ENCODE results near the gene GSDME.

The GSDME gene

DNA sequence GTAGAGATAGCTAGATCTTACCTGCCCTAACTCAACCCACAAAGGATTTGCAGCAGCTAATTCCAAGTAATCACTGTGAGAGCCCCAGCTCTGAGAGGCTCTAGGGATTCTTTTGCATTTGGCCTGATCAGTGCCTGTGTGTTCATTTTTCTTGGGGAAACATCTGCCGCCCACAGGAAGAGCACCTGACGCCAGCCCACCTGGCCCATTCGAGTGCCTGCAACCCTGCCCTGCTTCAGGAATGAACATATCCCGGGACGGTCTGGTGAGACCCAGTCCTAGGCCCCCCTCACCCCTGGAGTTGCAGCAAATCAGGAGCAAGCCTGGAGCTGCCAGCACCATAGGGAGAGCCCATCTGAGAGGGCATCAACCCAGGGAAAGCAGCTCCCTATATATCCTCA, 38.8 kb downstream of the GSDME start:
- H3K4me3 ChIP-seq (replicated peaks; ENCODE audit: low read depth, low read length): no peak overlapping the region
- no peak for DNase-seq (ENCODE audit: low read depth)
- TF ChIP-seq, protein P1, sequence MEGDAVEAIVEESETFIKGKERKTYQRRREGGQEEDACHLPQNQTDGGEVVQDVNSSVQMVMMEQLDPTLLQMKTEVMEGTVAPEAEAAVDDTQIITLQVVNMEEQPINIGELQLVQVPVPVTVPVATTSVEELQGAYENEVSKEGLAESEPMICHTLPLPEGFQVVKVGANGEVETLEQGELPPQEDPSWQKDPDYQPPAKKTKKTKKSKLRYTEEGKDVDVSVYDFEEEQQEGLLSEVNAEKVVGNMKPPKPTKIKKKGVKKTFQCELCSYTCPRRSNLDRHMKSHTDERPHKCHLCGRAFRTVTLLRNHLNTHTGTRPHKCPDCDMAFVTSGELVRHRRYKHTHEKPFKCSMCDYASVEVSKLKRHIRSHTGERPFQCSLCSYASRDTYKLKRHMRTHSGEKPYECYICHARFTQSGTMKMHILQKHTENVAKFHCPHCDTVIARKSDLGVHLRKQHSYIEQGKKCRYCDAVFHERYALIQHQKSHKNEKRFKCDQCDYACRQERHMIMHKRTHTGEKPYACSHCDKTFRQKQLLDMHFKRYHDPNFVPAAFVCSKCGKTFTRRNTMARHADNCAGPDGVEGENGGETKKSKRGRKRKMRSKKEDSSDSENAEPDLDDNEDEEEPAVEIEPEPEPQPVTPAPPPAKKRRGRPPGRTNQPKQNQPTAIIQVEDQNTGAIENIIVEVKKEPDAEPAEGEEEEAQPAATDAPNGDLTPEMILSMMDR (IDR thresholded peaks at IDR 0.05; ENCODE audit: low read length, missing control alignments): no peak

DNA sequence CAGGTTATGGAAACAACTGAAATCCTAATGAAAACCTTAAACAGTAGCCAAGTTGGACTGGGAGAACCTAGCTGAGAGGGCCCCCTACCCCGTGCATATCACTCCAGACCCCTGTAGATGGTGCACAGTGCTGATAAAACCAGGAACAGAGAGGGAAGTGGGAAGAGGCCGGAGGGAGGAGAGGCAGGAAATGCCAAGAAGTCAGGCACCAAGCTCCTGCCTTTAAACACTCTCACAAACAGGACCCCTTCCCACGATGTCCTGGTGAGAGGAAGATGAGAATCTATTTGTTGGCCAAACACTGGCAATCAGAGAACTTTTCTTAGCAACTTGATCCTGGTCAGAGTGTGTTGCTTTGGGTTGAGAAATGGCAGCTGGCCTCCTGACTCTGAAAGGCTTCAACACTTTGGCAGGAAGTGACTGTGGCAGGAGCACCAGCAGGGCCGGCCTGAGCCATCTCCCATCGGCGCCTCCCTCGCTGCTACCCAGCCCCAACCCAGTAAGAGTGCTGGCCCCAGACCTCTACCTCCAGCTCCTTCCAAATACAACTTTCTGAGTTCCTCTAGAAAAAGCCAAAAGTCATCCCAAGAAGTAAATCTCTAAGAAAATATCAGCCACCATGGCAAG, 39.5 kb downstream of the GSDME start:
- no peak overlapping the region for H3K4me3 ChIP-seq (replicated peaks; ENCODE audit: low read depth, low read length)
- TF ChIP-seq, protein P1 (IDR thresholded peaks at IDR 0.05; ENCODE audit: low read length, missing control alignments): no peak
- peak; percentile 56 for DNase-seq (ENCODE audit: low read depth)

GRCh38 chr7:24717247-24717622, 40.0 kb downstream of the GSDME start:
- no peak for DNase-seq (ENCODE audit: low read depth)
- TF ChIP-seq, protein P1 (IDR thresholded peaks at IDR 0.05; ENCODE audit: low read length, missing control alignments): no peak
- H3K4me3 ChIP-seq (replicated peaks; ENCODE audit: low read depth, low read length): no peak overlapping the region

GRCh38 chr7:24716480-24717246, 40.6 kb downstream of the GSDME start:
- H3K4me3 ChIP-seq (replicated peaks; ENCODE audit: low read depth, low read length): no peak overlapping the region
- no peak for DNase-seq (ENCODE audit: low read depth)
- TF ChIP-seq, protein P1 (IDR thresholded peaks at IDR 0.05; ENCODE audit: low read length, missing control alignments): no peak

- peak; percentile 59 for DNase-seq (ENCODE audit: low read depth)
Observed at GRCh38 chr7:24715661-24716479, 41.4 kb downstream of the GSDME start.

GRCh38 chr7:24715171-24715570, 42.1 kb downstream of the GSDME start:
- no peak for DNase-seq (ENCODE audit: low read depth)
- TF ChIP-seq, protein P1 (IDR thresholded peaks at IDR 0.05; ENCODE audit: low read length, missing control alignments): no peak
- H3K4me3 ChIP-seq (replicated peaks; ENCODE audit: low read depth, low read length): no peak overlapping the region

More at GRCh38 chr7:24715661-24716479, 41.4 kb downstream of the GSDME start:
- H3K4me3 ChIP-seq (replicated peaks; ENCODE audit: low read depth, low read length): no peak overlapping the region
- TF ChIP-seq, protein P1 (IDR thresholded peaks at IDR 0.05; ENCODE audit: low read length, missing control alignments): peak; percentile 66
